RWPE2 (cell line): Measurements from ENCODE around the gene PRKCH.
"Not testable (repeated sequence)": the region's sequence is repeated elsewhere in the genome, so short reads cannot be mapped to it uniquely, and the experiment has no call there.

Experiments used
- ATAC-seq: fragments of 200-7000 bp; cut with Tn5 transposase; 3 replicates; pipeline ENCODE4 v1.9.1; 2021; ENCODE audit warnings: low read depth
- DNase-seq: peaks from one replicate; pipeline ENCODE4 v3.0.0-alpha.2; 2020; ENCODE audit warnings: low spot score
- H3K27ac ChIP-seq: fragments of 450-650 bp; 2 replicates; pipeline ENCODE4 v1.5.1; 2017; ENCODE audit warnings: mild to moderate bottlenecking; ENCODE audit not compliant: poor library complexity, severe bottlenecking
- H3K27me3 ChIP-seq: fragments of 250-450 bp; sonication (Bioruptor Pico); 2 replicates; pipeline ENCODE4 v1.5.1; 2021; ENCODE audit warnings: mild to moderate bottlenecking, moderate library complexity; ENCODE audit not compliant: insufficient read depth, poor library complexity, severe bottlenecking
- H3K36me3 ChIP-seq: fragments of 250-450 bp; sonication (Bioruptor Pico); 2 replicates; pipeline ENCODE4 v1.5.1; 2020; ENCODE audit warnings: low read depth, mild to moderate bottlenecking, moderate library complexity
- H3K4me1 ChIP-seq: fragments of 250-450 bp; sonication (Bioruptor Pico); 2 replicates; pipeline ENCODE4 v1.5.1; 2021; ENCODE audit warnings: mild to moderate bottlenecking, moderate library complexity; ENCODE audit not compliant: insufficient read depth, poor library complexity, severe bottlenecking
- H3K4me3 ChIP-seq: fragments of 250-450 bp; sonication (Bioruptor Pico); 2 replicates; pipeline ENCODE4 v1.5.1; 2021; ENCODE audit warnings: mild to moderate bottlenecking, moderate library complexity; ENCODE audit not compliant: severe bottlenecking
- H3K9me3 ChIP-seq: fragments of 250-450 bp; sonication (Bioruptor Pico); 2 replicates; pipeline ENCODE4 v1.5.1; 2021; ENCODE audit warnings: mild to moderate bottlenecking, moderate library complexity; ENCODE audit not compliant: severe bottlenecking
- TF ChIP-seq, protein P1 (sequence below): fragments of 450-650 bp; IDR thresholded peaks from one replicate; pipeline ENCODE4 v1.5.1; 2017; ENCODE audit warnings: mild to moderate bottlenecking, moderate library complexity; ENCODE audit not compliant: poor library complexity, severe bottlenecking

Gene PRKCH

DNA sequence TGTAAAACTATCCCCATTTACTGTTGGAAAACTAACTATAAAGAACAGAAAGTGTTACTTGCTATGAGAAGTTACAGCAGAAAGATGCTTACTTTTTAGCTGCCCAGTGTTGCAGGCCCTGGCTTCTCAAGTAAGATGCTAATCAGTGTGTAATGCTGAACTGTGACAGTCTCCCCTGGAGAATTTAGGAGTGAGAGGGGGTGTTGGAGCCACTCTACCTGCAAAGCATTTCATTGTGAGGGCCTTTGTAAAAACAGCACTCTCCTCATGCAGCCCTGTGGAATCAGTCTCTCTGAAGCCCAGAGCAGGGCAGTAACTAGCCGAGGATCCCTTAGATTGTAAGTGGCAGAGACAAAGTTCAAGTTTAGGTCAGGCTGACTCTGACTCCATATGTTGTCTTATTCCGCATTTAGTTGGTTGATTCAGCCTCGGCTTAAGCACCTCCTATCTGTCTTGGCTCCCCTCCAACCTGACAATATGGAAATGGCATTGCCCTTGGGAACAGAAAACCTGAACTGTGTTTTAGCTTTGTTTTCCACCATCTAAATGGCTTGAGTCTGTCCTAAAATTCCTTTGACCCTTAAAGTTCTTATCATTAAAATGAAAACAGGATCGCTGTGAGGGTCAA lies 141.3 kb downstream of the PRKCH start:
- H3K36me3 ChIP-seq = peaks cover 13% of the 10 kb centered on the region
- TF ChIP-seq, protein P1, sequence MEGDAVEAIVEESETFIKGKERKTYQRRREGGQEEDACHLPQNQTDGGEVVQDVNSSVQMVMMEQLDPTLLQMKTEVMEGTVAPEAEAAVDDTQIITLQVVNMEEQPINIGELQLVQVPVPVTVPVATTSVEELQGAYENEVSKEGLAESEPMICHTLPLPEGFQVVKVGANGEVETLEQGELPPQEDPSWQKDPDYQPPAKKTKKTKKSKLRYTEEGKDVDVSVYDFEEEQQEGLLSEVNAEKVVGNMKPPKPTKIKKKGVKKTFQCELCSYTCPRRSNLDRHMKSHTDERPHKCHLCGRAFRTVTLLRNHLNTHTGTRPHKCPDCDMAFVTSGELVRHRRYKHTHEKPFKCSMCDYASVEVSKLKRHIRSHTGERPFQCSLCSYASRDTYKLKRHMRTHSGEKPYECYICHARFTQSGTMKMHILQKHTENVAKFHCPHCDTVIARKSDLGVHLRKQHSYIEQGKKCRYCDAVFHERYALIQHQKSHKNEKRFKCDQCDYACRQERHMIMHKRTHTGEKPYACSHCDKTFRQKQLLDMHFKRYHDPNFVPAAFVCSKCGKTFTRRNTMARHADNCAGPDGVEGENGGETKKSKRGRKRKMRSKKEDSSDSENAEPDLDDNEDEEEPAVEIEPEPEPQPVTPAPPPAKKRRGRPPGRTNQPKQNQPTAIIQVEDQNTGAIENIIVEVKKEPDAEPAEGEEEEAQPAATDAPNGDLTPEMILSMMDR = no peak
- H3K9me3 ChIP-seq = no peaks in the 10 kb centered on the region
- peak overlapping the region; percentile 93 for H3K27ac ChIP-seq
- DNase-seq = no peak
- H3K4me3 ChIP-seq = no peak overlapping the region
- H3K4me1 ChIP-seq = peaks cover 55% of the 10 kb centered on the region
- no peaks in the 10 kb centered on the region for H3K27me3 ChIP-seq
- peak; percentile 70 for ATAC-seq

DNA sequence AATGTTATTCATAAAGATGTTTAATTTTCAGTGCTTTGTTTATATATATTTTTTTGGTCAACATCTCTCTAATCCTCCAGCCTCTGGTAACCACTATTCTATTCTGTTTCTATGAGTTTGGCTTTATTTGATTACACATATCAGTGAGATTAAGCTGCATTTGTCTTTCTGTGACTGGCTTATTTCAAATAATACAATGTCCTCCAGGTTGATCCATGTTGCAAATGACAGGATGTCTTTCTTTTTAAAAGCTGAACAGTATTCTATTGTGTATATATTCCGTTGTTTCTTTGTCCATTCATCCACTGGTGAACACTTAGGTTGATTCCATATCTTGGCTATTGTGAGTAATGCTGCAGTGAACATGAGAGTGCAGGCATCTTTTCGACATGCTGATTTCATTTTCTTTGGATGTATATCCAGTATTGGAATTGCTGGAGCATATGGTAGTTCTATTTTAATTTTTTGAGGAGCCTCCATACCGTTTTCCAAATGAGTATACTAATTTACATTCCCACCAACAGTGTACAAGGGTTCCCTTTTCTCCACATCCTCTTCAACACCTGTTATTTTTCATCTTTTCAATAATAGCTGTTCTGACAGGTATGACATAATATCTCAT lies 142.4 kb downstream of the PRKCH start:
- Histone ChIP-seq H3K4me1 (peaks cover 66% of the 10 kb centered on the region), H3K9me3 (no peaks in the 10 kb centered on the region), H3K4me3 (no peak overlapping the region), H3K27ac (peak overlapping the region; percentile 93), H3K27me3 (no peaks in the 10 kb centered on the region), H3K36me3 (peaks cover 8% of the 10 kb centered on the region)
- ATAC-seq (no peak), DNase-seq (no peak)
- TF ChIP-seq, protein P1 = no peak

DNA sequence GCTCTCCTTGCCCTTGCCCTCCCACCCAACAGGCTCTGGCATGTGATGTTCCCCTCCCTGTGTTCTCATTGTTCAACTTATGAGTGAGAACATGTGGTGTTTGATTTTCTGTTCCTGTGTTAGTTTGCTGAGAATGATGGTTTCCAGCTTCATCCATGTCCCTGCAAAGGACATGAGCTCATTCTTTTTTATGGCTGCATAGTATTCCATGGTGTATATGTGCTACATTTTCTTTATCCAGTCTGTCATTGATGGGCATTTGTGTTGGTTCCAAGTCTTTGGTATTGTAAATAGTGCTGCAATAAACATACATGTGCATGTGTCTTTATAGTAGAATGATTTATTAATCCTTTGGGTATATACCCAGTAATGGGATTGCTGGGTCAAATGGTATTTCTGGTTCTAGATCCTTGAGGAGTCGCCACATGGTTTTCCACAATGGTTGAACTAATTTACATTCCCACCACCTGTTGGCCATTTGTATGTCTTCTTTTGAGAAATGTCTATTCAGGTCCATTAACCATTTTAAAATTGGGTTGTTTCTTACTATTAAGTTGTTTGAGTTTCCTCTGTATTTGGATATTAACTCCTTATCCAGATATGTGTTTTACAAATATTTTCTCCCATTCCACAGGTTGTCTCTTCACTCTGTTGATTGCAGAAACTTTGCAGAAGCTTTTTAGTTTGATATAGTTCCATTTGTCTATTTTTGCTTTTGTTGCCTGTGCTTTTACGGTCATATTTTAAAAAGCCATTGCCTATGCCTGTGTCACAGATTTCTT lies 143.4 kb downstream of the PRKCH start:
- peak overlapping the region; percentile 93 for H3K27ac ChIP-seq
- peaks cover 70% of the 10 kb centered on the region for H3K4me1 ChIP-seq
- not testable (repeated sequence) for H3K9me3 ChIP-seq, ATAC-seq, H3K27me3 ChIP-seq, H3K36me3 ChIP-seq, DNase-seq, H3K4me3 ChIP-seq

DNA sequence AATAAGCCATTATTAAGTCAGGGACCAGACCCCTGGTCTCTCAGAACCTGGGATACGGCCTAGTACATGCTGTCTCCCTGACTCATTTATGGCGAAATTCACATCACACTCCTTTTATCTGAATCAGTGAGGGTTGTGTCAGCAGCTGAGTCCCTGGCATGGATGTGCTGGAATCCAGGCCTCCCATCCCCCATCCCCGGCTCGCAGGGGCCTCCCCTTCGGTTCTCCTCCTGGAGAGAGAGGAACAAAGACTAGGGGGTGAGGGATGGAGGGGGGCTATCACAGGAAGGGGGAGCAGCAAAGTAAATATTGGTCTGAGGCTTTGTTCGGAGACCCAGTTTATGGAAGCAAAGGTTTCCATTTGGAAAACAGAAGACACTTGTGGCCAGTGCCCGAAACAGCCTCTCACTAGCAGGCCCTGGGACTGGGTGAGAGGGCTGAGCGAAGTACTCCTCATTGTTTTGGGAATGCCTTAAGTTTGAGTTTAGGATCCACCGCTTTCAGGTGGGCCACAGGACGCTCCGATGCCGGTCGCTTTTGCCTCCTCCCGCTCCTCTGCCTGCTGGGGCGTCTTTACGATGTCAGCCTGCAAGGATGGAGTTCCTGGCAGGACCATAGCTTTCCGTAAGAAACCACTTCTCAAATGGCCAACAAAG lies 145.0 kb downstream of the PRKCH start:
- Histone ChIP-seq H3K27me3 (no peaks in the 10 kb centered on the region), H3K36me3 (peaks cover 8% of the 10 kb centered on the region), H3K4me3 (no peak overlapping the region), H3K4me1 (peaks cover 82% of the 10 kb centered on the region), H3K9me3 (no peaks in the 10 kb centered on the region), H3K27ac (peak overlapping the region; percentile 93)
- DNase-seq = peak; percentile 94
- peak; percentile 79 for ATAC-seq
- TF ChIP-seq, protein P1 = no peak

DNA sequence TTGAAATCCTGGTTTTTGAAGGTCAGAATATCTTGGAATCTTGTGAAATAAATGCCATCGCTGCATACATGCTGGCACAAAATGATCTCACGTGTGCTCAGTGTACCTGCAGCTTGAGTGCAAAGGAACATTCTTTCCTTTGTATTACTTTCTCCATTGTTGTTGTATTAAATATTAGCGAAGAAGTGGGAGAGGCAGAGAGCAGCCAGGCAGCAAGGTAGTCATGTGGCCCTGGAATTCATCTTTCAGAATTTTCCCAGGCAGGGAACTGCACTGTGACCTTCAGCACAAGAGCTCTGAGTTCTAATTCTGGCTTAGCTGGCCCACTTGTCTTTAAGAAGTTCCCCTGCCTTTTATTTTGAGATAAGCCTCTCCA lies 145.5 kb downstream of the PRKCH start:
- Histone ChIP-seq H3K27me3 (no peaks in the 10 kb centered on the region), H3K4me3 (no peak overlapping the region), H3K4me1 (peaks cover 82% of the 10 kb centered on the region), H3K27ac (peak overlapping the region; percentile 93), H3K36me3 (peaks cover 8% of the 10 kb centered on the region), H3K9me3 (no peaks in the 10 kb centered on the region)
- no peak for DNase-seq
- TF ChIP-seq, protein P1 = no peak
- no peak for ATAC-seq
